T47D (cell line): ENCODE measurements around the gene LARGE1.

Source experiments
- DNase-seq, 2 experiments: peaks; one replicate each; pipeline versions ENCODE4 v3.0.0 to v3.0.0-alpha.2; 2011 to 2012; ENCODE audit warnings: low read depth in 1 of 2, low spot score in 1 of 2
- JUND ChIP-seq: IDR thresholded peaks from 2 replicates; pipeline ENCODE4 v1.6.1; 2012; ENCODE audit warnings: low read depth
- in situ Hi-C: cut with HindIII; loops from 2 replicates; pipeline ENCODE4 v1.10.0; 2016; ENCODE audit warnings: low sequenced_read_pairs, low pct_unique_long_range_greater_than_20kb

LARGE1 gene

DNA sequence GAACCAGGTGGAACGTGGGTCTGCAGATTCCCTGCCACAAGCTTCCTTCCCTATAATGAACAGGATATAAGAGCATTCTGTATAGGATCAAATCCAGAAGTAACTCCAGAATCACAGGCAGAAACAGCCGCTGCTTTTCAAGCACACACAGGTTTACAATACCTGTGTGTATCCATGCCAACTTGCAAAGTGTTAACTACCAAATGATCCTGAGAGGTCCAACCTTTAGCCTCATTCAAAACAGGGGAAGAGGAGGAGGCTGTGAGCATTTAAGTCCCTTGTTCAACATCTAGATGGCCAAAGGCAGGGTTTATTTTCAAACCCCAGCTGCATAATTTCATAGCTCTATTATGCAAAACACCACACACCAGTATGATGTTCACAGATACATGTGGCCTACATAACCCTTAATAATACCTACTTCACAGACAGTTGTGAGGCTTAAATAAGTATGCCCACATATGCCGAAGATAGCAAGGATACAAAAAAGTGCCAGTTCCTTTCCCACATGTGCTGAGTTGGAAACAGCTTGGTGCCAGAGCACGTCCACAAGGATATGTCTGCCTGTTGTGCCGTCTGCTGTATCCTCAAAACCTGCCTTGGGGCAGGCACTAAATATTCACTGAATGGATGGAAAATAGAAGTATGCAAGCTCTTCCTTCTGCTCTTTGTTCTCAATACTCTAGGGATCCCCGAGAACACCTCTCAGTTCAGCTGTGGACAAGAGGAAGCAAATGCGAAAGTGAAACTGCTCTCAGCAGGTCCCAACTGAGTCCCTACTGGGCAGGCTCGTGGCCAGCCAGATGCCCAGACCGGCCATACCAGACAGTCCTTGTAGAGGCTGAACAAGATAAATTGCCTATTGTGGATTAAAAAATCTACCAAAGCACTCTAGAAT is 66.8 kb downstream of the LARGE1 start:
- DNase-seq, result peak; percentile 43 to 80
- in situ Hi-C loops, result no loop called here
- TF ChIP-seq JUND, result no peak

GRCh38 chr22:33851821-33852384 is 68.4 kb downstream of the LARGE1 start:
- in situ Hi-C loops, result no loop called here
- peak in 1 of 2 experiments; percentile 89 for DNase-seq
- no peak for TF ChIP-seq JUND

- no peak for TF ChIP-seq JUND
- in situ Hi-C loops, result no loop called here
- DNase-seq, result peak in 1 of 2 experiments; percentile 32
Measured at GRCh38 chr22:33851240-33851639, 69.0 kb downstream of the LARGE1 start.

DNA sequence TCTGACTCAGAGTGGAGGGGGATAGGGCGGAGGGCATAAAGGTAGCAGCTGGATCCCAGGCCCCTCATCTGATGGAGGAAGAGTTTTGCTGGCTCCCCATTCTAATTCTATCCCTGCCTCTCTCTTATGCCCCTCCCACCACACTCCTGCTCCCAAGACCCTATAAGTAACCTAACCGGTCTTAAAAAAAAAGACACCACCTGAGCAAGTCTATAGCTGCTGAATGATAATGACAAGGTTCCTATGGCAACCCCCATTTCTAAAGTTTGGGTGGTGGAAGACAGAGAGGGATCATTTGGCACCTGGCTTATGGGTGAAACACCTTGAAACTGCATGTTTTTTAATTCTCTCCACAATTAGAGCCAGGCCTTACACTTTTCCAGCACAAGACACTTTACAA is 69.6 kb downstream of the LARGE1 start:
- DNase-seq, result no peak
- in situ Hi-C loops, result no loop called here
- TF ChIP-seq JUND, result no peak

GRCh38 chr22:33850193-33850592 is 70.1 kb downstream of the LARGE1 start:
- TF ChIP-seq JUND, result no peak
- DNase-seq, result no peak
- in situ Hi-C loops, result no loop called here

DNA sequence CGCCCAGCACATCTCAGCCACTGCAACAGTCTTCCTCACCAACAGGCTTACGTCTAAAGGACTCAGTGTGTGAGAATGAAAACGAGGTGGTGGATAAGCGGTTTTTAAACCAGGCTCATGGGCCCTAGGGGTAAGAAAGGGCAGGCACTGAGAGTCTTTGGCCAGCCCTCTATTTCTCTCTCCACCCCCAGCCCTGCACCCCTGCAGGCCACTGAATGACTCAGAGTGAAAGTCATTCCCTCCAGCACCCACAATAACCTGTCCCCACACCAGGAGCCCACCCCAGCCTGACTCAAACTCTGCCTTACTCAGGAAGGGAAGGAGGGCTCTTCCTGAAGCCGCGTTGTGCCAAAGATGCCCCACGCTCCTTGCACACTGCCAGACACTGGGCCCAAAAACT is 72.0 kb downstream of the LARGE1 start:
- in situ Hi-C loops, result no loop called here
- no peak for TF ChIP-seq JUND
- DNase-seq, result no peak

DNA sequence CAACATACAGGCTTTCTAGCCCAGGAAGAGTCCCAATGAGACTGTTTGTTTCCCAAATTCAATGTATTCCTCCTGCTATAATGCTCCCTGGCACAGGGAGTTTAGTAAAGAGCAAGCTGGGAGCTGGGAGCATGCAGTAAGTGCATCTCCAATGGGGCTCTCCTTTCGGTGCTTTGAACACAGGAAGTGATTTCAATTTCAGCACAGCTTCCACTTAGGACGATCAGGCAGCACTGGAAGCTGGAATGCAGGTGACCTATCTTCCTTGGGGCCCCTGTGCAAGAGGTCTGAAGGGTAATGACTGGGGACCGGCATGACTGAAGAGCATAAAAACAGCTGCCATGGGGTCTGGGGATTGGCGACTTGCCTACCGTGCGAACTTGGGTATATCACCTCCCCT is 76.0 kb downstream of the LARGE1 start:
- no peak for TF ChIP-seq JUND
- in situ Hi-C loops, result no loop called here
- no peak for DNase-seq

- no peak for TF ChIP-seq JUND
- in situ Hi-C loops, result no loop called here
- DNase-seq, result no peak
Measured at GRCh38 chr22:33842421-33843094, 77.7 kb downstream of the LARGE1 start.

DNA sequence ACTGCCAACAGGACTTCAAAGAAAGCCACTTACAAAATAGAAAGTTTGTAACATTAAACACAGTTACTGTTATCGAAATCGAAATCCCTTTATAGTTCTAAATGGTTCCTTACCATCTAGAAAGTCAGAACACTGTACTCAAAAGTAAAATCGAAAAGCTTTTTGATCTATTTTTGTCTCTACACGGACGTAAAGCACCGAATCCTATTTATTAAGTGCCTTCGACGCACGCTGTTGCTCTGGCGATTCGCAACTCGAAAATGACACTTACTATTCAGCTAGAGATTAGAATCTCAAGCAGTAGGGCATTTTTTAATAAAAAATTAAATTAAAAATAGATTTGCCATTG is 78.3 kb downstream of the LARGE1 start:
- no peak for TF ChIP-seq JUND
- in situ Hi-C loops, result no loop called here
- DNase-seq, result no peak

DNA sequence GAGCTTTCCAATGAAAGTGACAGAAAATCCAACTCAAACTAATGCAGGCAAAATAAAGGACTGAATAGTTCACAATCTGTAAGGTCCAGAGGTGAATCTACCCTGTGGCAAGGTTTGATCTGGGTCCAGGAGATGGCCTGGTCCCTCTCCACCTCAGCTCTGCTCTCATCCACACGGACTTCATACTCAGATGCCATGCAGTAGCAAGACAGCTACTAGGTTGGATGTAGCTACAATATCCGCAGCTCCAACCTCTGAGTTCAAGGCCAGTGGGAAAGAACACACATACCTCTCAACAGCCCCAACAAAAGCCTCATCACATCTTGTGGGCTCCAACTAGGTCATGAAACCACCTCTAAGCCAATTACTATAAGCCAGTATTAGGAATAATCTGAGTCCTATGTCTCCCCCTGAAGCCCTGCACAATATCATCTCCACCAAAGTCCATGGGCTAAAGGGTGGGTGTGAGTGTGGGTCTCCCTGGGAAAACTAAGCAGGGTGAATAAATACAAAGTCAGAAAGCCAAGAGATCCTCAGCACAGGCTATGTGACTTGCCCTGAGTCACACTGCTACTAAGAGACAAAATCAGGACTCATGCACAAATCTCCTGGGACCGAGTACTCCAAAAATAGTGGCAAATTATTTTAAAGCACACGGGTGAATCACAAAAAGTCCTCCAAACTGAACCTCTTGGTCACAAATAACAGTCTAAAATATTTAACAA is 78.8 kb downstream of the LARGE1 start:
- no peak for DNase-seq
- TF ChIP-seq JUND, result no peak
- in situ Hi-C loops, result no loop called here

GRCh38 chr22:33838644-33839043 is 81.6 kb downstream of the LARGE1 start:
- in situ Hi-C loops, result no loop called here
- no peak for TF ChIP-seq JUND
- DNase-seq, result no peak

- DNase-seq, result no peak
- TF ChIP-seq JUND, result no peak
- in situ Hi-C loops, result no loop called here
Measured at GRCh38 chr22:33837826-33838225, 82.5 kb downstream of the LARGE1 start.
